Liver (tissue), 9 donors: ENCODE data around the gene ARMH1. TPM values are rescaled to one million over a fixed set of nuclear protein-coding genes. Genes with fewer than 3 reads are reported as not detected.

Source experiments
- DNase-seq: peaks from one replicate; pipeline ENCODE4 v3.0.0-alpha.2; 2017; ENCODE audit warnings: low spot score
- H3K27ac ChIP-seq, 2 donors: one replicate each; pipeline ENCODE4 v1.7.0; 2013; ENCODE audit warnings: inconsistent platforms in 2 of 2, low read length in 2 of 2, control low read depth in 1 of 2, low read depth in 1 of 2, mild to moderate bottlenecking in 1 of 2
- H3K27me3 ChIP-seq, 4 donors: one replicate each; pipeline versions ENCODE4 v1.6.1 to v1.7.0; 2013; ENCODE audit warnings: low read length in 3 of 4, inconsistent platforms in 1 of 4, mild to moderate bottlenecking in 1 of 4, moderate library complexity in 1 of 4; ENCODE audit not compliant: control insufficient read depth in 4 of 4, insufficient read depth in 4 of 4
- H3K36me3 ChIP-seq, 4 donors: one replicate each; pipeline versions ENCODE4 v1.6.1 to v1.7.0; 2013; ENCODE audit warnings: low read length in 3 of 4, mild to moderate bottlenecking in 3 of 4, low read depth in 1 of 4, moderate library complexity in 1 of 4; ENCODE audit not compliant: control insufficient read depth in 4 of 4, insufficient read depth in 3 of 4
- H3K4me1 ChIP-seq, 4 donors: one replicate each; pipeline versions ENCODE4 v1.6.1 to v1.7.0; 2013; ENCODE audit warnings: low read length in 3 of 4, mild to moderate bottlenecking in 3 of 4, moderate library complexity in 1 of 4; ENCODE audit not compliant: control insufficient read depth in 4 of 4, insufficient read depth in 4 of 4
- H3K4me3 ChIP-seq, 3 donors: one replicate each; pipeline versions ENCODE4 v1.6.1 to v1.7.0; 2013; ENCODE audit warnings: low read length in 3 of 3, control low read depth in 1 of 3, low read depth in 1 of 3, mild to moderate bottlenecking in 1 of 3
- H3K9ac ChIP-seq, 2 donors: one replicate each; pipeline ENCODE4 v1.7.0; 2013; ENCODE audit warnings: low read length in 2 of 2, mild to moderate bottlenecking in 2 of 2, moderate library complexity in 2 of 2, control low read depth in 1 of 2, low read depth in 1 of 2
- H3K9me3 ChIP-seq, 4 donors: one replicate each; pipeline versions ENCODE4 v1.6.1 to v1.7.0; 2013; ENCODE audit warnings: low read length in 3 of 4; ENCODE audit not compliant: control insufficient read depth in 4 of 4
- EGR1 ChIP-seq, 2 donors: IDR thresholded peaks; 2 replicates each; pipeline ENCODE4 v1.6.1; 2016 to 2018; ENCODE audit warnings: antibody characterized with exemption in 2 of 2, low read depth in 2 of 2
- FOXA1 ChIP-seq: IDR thresholded peaks from 2 replicates; pipeline ENCODE4 v1.6.1; 2016; ENCODE audit warnings: antibody characterized with exemption
- FOXA2 ChIP-seq: IDR thresholded peaks from 2 replicates; pipeline ENCODE4 v1.6.1; 2016; ENCODE audit warnings: antibody characterized with exemption
- GABPA ChIP-seq, 2 donors: IDR thresholded peaks in 1 of 2; conservative IDR thresholded peaks in 1 of 2; 2 replicates each; pipeline ENCODE4 v1.6.1; 2016; ENCODE audit warnings: antibody characterized with exemption in 2 of 2, mild to moderate bottlenecking in 1 of 2, moderate library complexity in 1 of 2
- HNF4A ChIP-seq, 2 donors: conservative IDR thresholded peaks; 2 replicates each; pipeline ENCODE4 v1.6.1; 2016; ENCODE audit warnings: antibody characterized with exemption in 2 of 2, mild to moderate bottlenecking in 2 of 2
- HNF4G ChIP-seq: IDR thresholded peaks from 2 replicates; pipeline ENCODE4 v1.6.1; 2016; ENCODE audit warnings: antibody characterized with exemption
- JUND ChIP-seq, 2 donors: IDR thresholded peaks; 2 replicates each; pipeline ENCODE4 v1.6.1; 2016; ENCODE audit warnings: antibody characterized with exemption in 2 of 2
- NR2F2 ChIP-seq: IDR thresholded peaks from 2 replicates; pipeline ENCODE4 v1.6.1; 2016; ENCODE audit warnings: antibody characterized with exemption
- RAD21 ChIP-seq, 2 donors: IDR thresholded peaks; 2 replicates each; pipeline ENCODE4 v1.6.1; 2016; ENCODE audit warnings: antibody characterized with exemption in 2 of 2, mild to moderate bottlenecking in 2 of 2
- RXRA ChIP-seq, 2 donors: IDR thresholded peaks; 2 replicates each; pipeline ENCODE4 v1.6.1; 2017 to 2018; ENCODE audit warnings: antibody characterized with exemption in 2 of 2, mild to moderate bottlenecking in 1 of 2
- SP1 ChIP-seq: IDR thresholded peaks from 2 replicates; pipeline ENCODE4 v1.6.1; 2018; ENCODE audit warnings: antibody characterized with exemption, mild to moderate bottlenecking
- TAF1 ChIP-seq: conservative IDR thresholded peaks from 2 replicates; pipeline ENCODE4 v1.6.1; 2016; ENCODE audit warnings: antibody characterized with exemption, mild to moderate bottlenecking
- YY1 ChIP-seq: IDR thresholded peaks from 2 replicates; pipeline ENCODE4 v1.6.1; 2016; ENCODE audit warnings: antibody characterized with exemption, mild to moderate bottlenecking
- WGBS: extraction: QIAGEN DNeasy Blood & Tissue Kit; methylation state at CpG from one replicate; pipeline ENCODE4 v1.1.7; 2013; 5-methylcytosine and 5-hydroxymethylcytosine counted together
- polyA plus RNA-seq, 2 donors: library from polyadenylated mRNA; stranded (reverse) in 1 of 2; unstranded in 1 of 2; fragments of 200-250 nt in 1 of 2; fragments of >200 nt in 1 of 2; fragmentation: Nextera tagmentation in 1 of 2; extraction: Ambion mirVana in 1 of 2; gene quantifications; one replicate each; pipeline versions ENCODE4 v1.2.1 to v1.2.3, GENCODE V29; 2013 to 2015
- total RNA-seq, 2 donors: library from RNA; depleted of rRNA; stranded (reverse); fragments of >200 nt; gene quantifications; one replicate each; pipeline ENCODE4 v1.2.3, GENCODE V29; 2014
- TF ChIP-seq, protein P1 (sequence below): IDR thresholded peaks from 2 replicates; pipeline ENCODE4 v1.6.1; 2016; ENCODE audit warnings: antibody characterized with exemption
- TF ChIP-seq, protein P2 (sequence below): IDR thresholded peaks from 2 replicates; pipeline ENCODE4 v1.6.1; 2016; ENCODE audit warnings: antibody characterized with exemption
- TF ChIP-seq, protein P3 (sequence below): IDR thresholded peaks from 2 replicates; pipeline ENCODE4 v1.6.1; 2016; ENCODE audit warnings: antibody characterized with exemption
- TF ChIP-seq, protein P4 (sequence below): IDR thresholded peaks from 2 replicates; pipeline ENCODE4 v1.6.1; 2016; ENCODE audit warnings: antibody characterized with exemption, mild to moderate bottlenecking
- TF ChIP-seq, protein P5 (sequence below): fragments of 150-350 bp; IDR thresholded peaks from 2 replicates; pipeline ENCODE4 v1.5.1; 2017; ENCODE audit warnings: improper control_type of control experiment, low read depth, low read length; ENCODE audit not compliant: missing input control
- donor health status: healthy.
- donor health status: healthy.
- donor health status: healthy.
- donor health status: healthy.
- donor health status: healthy.

ARMH1 gene
- 10 to 100 TPM in 1 of 2 donors, 1 to 10 TPM in 1; 3.0 to 20.3 TPM for total RNA-seq
- 1 to 10 TPM; 2.2 to 8.0 TPM for polyA plus RNA-seq

DNA sequence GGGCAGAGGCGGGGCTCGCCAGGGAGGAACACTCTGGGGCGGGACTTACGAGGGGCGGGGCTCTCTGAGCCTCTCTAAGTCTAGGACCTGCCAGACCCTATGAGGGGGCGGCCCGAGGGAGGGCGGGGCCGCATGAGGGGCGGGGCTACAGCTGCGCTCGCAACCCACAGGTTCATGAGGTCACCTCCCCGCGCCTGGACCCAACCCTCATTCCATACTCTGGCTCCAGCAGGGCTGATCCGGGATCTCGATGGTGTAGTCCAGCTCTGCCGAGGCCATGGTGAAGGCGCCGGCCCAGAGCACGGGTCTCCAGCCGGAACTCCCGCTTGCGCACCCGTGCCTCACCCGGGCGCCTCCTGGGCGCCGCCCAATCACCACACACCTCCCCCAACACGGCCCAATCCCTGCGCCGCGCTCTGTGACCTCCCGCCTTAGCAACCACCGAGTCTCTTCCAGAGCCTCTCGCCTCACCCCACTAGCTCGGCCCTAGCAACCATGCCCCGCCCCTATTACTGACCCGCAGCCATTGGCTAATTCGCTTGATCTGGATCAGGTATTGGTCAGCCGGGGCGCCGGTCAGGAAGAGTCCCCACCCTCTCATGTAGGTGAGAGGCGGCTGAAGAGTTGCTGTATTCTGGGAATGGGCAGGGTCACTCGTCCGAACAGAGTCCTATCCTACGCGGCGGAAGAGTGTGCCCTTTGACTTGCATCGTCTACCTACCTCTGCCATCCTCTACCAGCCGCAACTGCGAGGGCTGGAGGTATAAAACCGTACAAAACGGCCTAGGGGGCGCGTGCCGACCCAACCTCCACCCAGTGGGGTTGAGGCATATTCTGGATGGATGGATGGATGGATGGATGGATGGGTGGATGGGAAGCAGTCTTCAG lies at the start of gene ARMH1, which contains the start of gene TMEM53:
Gene ARMH1, plus strand, starts transcription at position 602 of the 888 bp plus-strand sequence. CDS start 14,984 bp downstream, outside the sequence.
Gene TMEM53, minus strand, starts transcription at position 369 of the 888 bp plus-strand sequence. Its CDS starts 90 bp downstream, at position 279.
- Histone ChIP-seq H3K27me3 (no peaks in the 10 kb centered on the region), H3K9ac (peak within 1 kb of the TSS; percentile 85 to 96), H3K9me3 (no peaks in the 10 kb centered on the region), H3K4me3 (peak within 1 kb of the TSS; percentile 61 to 73 (median 71)), H3K27ac (peak within 1 kb of the TSS; percentile 97 to 99), H3K4me1 (peaks cover 9 to 62% (median 51%) of the 10 kb centered on the region in 4 donors), H3K36me3 (no peaks in the 10 kb centered on the region)
- TF ChIP-seq TAF1 (peak; percentile 14), YY1 (peak; percentile 85), RXRA (IDR thresholded peaks at IDR 0.05) (peak; percentile 95), HNF4A (conservative IDR thresholded peaks at IDR 0.05) (peak; percentile 84 to 90), EGR1 (IDR thresholded peaks at IDR 0.05; ENCODE audit: low read depth in 2 of 2) (peak; percentile 94), FOXA2 (no peak), SP1 (peak; percentile 100), NR2F2 (peak; percentile 77), GABPA (IDR thresholded peaks at IDR 0.05 in 1 of 2, conservative IDR thresholded peaks at IDR 0.05 in 1 of 2) (peak in 1 of 2 donors; percentile 66), FOXA1 (peak; percentile 37), HNF4G (peak; percentile 74), RAD21 (IDR thresholded peaks at IDR 0.05) (no peak), JUND (IDR thresholded peaks at IDR 0.05) (peak; percentile 41 to 66)
- TF ChIP-seq, protein P1, sequence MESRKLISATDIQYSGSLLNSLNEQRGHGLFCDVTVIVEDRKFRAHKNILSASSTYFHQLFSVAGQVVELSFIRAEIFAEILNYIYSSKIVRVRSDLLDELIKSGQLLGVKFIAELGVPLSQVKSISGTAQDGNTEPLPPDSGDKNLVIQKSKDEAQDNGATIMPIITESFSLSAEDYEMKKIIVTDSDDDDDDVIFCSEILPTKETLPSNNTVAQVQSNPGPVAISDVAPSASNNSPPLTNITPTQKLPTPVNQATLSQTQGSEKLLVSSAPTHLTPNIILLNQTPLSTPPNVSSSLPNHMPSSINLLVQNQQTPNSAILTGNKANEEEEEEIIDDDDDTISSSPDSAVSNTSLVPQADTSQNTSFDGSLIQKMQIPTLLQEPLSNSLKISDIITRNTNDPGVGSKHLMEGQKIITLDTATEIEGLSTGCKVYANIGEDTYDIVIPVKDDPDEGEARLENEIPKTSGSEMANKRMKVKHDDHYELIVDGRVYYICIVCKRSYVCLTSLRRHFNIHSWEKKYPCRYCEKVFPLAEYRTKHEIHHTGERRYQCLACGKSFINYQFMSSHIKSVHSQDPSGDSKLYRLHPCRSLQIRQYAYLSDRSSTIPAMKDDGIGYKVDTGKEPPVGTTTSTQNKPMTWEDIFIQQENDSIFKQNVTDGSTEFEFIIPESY: peak; percentile 62
- TF ChIP-seq, protein P2, sequence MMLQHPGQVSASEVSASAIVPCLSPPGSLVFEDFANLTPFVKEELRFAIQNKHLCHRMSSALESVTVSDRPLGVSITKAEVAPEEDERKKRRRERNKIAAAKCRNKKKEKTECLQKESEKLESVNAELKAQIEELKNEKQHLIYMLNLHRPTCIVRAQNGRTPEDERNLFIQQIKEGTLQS: no peak
- TF ChIP-seq, protein P3, sequence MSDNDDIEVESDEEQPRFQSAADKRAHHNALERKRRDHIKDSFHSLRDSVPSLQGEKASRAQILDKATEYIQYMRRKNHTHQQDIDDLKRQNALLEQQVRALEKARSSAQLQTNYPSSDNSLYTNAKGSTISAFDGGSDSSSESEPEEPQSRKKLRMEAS: peak; percentile 68
- TF ChIP-seq, protein P4, sequence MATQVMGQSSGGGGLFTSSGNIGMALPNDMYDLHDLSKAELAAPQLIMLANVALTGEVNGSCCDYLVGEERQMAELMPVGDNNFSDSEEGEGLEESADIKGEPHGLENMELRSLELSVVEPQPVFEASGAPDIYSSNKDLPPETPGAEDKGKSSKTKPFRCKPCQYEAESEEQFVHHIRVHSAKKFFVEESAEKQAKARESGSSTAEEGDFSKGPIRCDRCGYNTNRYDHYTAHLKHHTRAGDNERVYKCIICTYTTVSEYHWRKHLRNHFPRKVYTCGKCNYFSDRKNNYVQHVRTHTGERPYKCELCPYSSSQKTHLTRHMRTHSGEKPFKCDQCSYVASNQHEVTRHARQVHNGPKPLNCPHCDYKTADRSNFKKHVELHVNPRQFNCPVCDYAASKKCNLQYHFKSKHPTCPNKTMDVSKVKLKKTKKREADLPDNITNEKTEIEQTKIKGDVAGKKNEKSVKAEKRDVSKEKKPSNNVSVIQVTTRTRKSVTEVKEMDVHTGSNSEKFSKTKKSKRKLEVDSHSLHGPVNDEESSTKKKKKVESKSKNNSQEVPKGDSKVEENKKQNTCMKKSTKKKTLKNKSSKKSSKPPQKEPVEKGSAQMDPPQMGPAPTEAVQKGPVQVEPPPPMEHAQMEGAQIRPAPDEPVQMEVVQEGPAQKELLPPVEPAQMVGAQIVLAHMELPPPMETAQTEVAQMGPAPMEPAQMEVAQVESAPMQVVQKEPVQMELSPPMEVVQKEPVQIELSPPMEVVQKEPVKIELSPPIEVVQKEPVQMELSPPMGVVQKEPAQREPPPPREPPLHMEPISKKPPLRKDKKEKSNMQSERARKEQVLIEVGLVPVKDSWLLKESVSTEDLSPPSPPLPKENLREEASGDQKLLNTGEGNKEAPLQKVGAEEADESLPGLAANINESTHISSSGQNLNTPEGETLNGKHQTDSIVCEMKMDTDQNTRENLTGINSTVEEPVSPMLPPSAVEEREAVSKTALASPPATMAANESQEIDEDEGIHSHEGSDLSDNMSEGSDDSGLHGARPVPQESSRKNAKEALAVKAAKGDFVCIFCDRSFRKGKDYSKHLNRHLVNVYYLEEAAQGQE: peak; percentile 92
- TF ChIP-seq, protein P5, sequence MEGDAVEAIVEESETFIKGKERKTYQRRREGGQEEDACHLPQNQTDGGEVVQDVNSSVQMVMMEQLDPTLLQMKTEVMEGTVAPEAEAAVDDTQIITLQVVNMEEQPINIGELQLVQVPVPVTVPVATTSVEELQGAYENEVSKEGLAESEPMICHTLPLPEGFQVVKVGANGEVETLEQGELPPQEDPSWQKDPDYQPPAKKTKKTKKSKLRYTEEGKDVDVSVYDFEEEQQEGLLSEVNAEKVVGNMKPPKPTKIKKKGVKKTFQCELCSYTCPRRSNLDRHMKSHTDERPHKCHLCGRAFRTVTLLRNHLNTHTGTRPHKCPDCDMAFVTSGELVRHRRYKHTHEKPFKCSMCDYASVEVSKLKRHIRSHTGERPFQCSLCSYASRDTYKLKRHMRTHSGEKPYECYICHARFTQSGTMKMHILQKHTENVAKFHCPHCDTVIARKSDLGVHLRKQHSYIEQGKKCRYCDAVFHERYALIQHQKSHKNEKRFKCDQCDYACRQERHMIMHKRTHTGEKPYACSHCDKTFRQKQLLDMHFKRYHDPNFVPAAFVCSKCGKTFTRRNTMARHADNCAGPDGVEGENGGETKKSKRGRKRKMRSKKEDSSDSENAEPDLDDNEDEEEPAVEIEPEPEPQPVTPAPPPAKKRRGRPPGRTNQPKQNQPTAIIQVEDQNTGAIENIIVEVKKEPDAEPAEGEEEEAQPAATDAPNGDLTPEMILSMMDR: no peak
- DNase-seq: peak; percentile 99
- under 1% methylated on average over 56 of the region's 56 CpGs for WGBS
